BJ (cell line): ENCODE measurements around the gene ERF. TPM values are rescaled to one million over a fixed set of nuclear protein-coding genes. Genes with fewer than 3 reads are reported as not detected.

Source experiments
- CTCF ChIA-PET: fragments of 350-600 bp; formaldehyde crosslinking; extraction: SDS; loops from one replicate; lab custom pipeline; 2021; ENCODE audit warnings: antibody characterized with exemption, inconsistent platforms; lab: Yijun Ruan, JAX
- POLR2A ChIA-PET: fragments of 300-600 bp; sonication (Branson Sonifier 250); formaldehyde crosslinking; extraction: SDS; loops from one replicate; lab custom pipeline; 2021; ENCODE audit warnings: antibody characterized with exemption; lab: Charles Lee
- DNase-seq: peaks from one replicate; pipeline ENCODE4 v3.0.0-alpha.2; 2011; ENCODE audit warnings: low read depth
- H3K27me3 ChIP-seq: 2 replicates; pipeline ENCODE4 v1.6.0; 2011; ENCODE audit warnings: low read length; ENCODE audit not compliant: control insufficient read depth, insufficient read depth
- H3K36me3 ChIP-seq: 2 replicates; pipeline ENCODE4 v1.5.1; 2011; ENCODE audit warnings: low read length; ENCODE audit not compliant: control insufficient read depth, insufficient read depth
- H3K4me3 ChIP-seq: 2 replicates; pipeline ENCODE4 v1.5.1; 2011; ENCODE audit warnings: low read depth, mild to moderate bottlenecking, control low read depth, low read length
- CTCF ChIP-seq: IDR thresholded peaks from 2 replicates; pipeline ENCODE4 v1.5.1; 2011; ENCODE audit warnings: low read depth, mild to moderate bottlenecking, control low read depth, inconsistent platforms, low read length, moderate library complexity; ENCODE audit not compliant: insufficient read depth
- polyA plus RNA-seq: library from polyadenylated mRNA; depleted of rRNA; stranded (reverse); fragments of >200 nt; gene quantifications from 2 replicates; pipeline ENCODE4 v1.2.3, GENCODE V29; 2011

Gene ERF
- polyA plus RNA-seq, 1 experiment, result 51.4 TPM

- Histone ChIP-seq H3K36me3 (peaks cover 67% of the 10 kb centered on the region), H3K4me3 (no peak overlapping the region), H3K27me3 (no peaks in the 10 kb centered on the region)
- no peak for DNase-seq
- POLR2A ChIA-PET, result no interaction called here
- CTCF ChIA-PET, result interaction anchor here (0.8 to 4.2 kb wide), 4 partner anchors 11 to 442 kb away, joined by 3 to 18 read pairs (median 6); no protein-coding TSS in a partner anchor
- peak; percentile 52 for TF ChIP-seq CTCF
These were observed 35.9 kb upstream of the ERF start for GRCh38 chr19:42290523-42291434.

GRCh38 chr19:42290136-42290522, 35.2 kb upstream of the ERF start:
- no peak for TF ChIP-seq CTCF
- DNase-seq, result no peak
- H3K36me3 ChIP-seq, result peaks cover 66% of the 10 kb centered on the region
- POLR2A ChIA-PET, result no interaction called here
- CTCF ChIA-PET, result interaction anchor here (0.8 to 4.2 kb wide), 4 partner anchors 10 to 443 kb away, joined by 3 to 18 read pairs (median 6); no protein-coding TSS in a partner anchor
- no peak overlapping the region for H3K4me3 ChIP-seq
- no peaks in the 10 kb centered on the region for H3K27me3 ChIP-seq

- no peak for DNase-seq
- CTCF ChIA-PET, result interaction anchor here (1.4 to 4.2 kb wide), 3 partner anchors 10 to 43 kb away, joined by 4 to 18 read pairs (median 9); no protein-coding TSS in a partner anchor
- Histone ChIP-seq H3K4me3 (no peak overlapping the region), H3K27me3 (no peaks in the 10 kb centered on the region), H3K36me3 (peaks cover 66% of the 10 kb centered on the region)
- POLR2A ChIA-PET, result no interaction called here
- TF ChIP-seq CTCF, result no peak
These were observed 34.7 kb upstream of the ERF start for GRCh38 chr19:42289556-42290041.

- no peaks in the 10 kb centered on the region for H3K27me3 ChIP-seq
- no peak overlapping the region for H3K4me3 ChIP-seq
- no peak for TF ChIP-seq CTCF
- no peak for DNase-seq
- CTCF ChIA-PET, result interaction anchor here (1.0 to 4.2 kb wide), 3 partner anchors 9 to 157 kb away, joined by 3 to 18 read pairs (median 9); partner anchors contain the start of gene POU2F2
- POLR2A ChIA-PET, result no interaction called here
- H3K36me3 ChIP-seq, result peaks cover 63% of the 10 kb centered on the region
These were observed 34.1 kb upstream of the ERF start for GRCh38 chr19:42288881-42289555.

- ChIA-PET POLR2A (no interaction called here), CTCF (interaction anchor here (1.0 to 4.2 kb wide), 2 partner anchors 42 to 156 kb away, joined by 3 to 18 read pairs; partner anchors contain the start of gene POU2F2)
- H3K27me3 ChIP-seq, result no peaks in the 10 kb centered on the region
- TF ChIP-seq CTCF, result no peak
- H3K36me3 ChIP-seq, result peaks cover 57% of the 10 kb centered on the region
- H3K4me3 ChIP-seq, result no peak overlapping the region
- DNase-seq, result no peak
These were observed 33.5 kb upstream of the ERF start for GRCh38 chr19:42288387-42288786.
